T47D (cell line): ENCODE measurements around the gene FBXW7.

ENCODE experiments used
- DNase-seq, 2 experiments: peaks; one replicate each; pipeline versions ENCODE4 v3.0.0 to v3.0.0-alpha.2; 2011 to 2012; ENCODE audit warnings: low read depth in 1 of 2, low spot score in 1 of 2
- JUND ChIP-seq: IDR thresholded peaks from 2 replicates; pipeline ENCODE4 v1.6.1; 2012; ENCODE audit warnings: low read depth
- in situ Hi-C: cut with HindIII; loops from 2 replicates; pipeline ENCODE4 v1.10.0; 2016; ENCODE audit warnings: low sequenced_read_pairs, low pct_unique_long_range_greater_than_20kb

The FBXW7 gene

DNA sequence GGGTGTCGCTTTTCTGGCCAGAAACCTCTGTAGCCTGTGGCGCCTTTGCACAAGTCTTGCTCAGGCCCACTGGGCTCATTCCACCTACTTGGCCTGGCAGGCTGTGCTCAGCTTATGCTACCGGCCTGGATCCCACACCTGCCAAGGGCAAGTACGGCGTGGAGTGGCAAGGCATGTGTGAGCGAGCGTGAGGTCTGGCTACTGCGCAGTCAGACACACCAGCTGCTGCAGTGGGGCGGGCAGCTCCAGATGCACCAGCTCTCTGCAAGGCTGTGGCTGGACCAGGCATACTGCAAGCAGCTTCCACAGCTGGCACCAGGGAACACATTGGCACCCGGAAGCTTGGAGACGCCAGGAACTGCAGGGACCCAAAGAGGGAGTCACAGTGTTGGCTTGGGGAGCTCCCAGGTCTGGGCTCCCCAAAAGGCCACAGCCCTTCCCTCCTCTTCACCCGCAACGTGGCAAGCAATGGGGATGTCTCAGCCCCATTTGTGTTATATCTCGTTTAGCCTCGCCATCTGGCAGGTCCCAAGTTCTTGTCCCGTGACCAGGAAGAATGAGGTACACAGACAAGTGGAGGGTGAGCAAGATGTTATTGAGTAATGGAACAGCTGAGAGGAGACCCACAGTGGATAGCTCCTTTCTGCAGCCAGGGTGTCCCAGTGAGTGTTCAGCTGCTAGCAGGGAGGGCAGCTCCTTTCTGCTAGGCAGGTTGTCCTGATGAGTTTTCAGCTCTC is 3.8 kb upstream of the FBXW7 start:
- TF ChIP-seq JUND, result no peak
- no peak for DNase-seq
- in situ Hi-C loops, result no loop called here

DNA sequence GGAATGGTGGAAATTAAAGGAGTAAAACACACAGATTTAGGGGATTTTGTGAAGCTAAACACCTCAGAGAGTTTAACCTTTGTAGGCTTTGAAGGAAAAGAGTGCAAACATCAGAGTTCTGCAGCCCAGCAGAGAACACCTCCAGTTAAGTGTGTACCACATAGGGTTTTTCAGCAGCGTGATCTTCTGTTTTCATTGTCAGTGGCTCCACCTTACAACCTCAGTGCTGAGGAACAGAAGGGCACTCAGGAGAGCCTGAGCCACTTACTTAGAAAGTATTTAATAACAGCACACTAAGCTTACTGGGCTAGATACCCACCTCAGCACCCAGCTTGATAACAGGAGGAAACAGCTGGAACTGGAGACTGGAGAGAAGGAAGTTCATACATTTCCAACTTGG is 2.0 kb upstream of the FBXW7 start:
- no peak for DNase-seq
- TF ChIP-seq JUND, result no peak
- in situ Hi-C loops, result no loop called here

GRCh38 chr4:152536545-152537182 is 772 bp upstream of the FBXW7 start:
- no peak for TF ChIP-seq JUND
- in situ Hi-C loops, result no loop called here
- DNase-seq, result peak in 1 of 2 experiments; percentile 41

GRCh38 chr4:152535360-152535902 is 461 bp downstream of the FBXW7 start:
- TF ChIP-seq JUND, result no peak
- in situ Hi-C loops, result no loop called here
- DNase-seq, result no peak

DNA sequence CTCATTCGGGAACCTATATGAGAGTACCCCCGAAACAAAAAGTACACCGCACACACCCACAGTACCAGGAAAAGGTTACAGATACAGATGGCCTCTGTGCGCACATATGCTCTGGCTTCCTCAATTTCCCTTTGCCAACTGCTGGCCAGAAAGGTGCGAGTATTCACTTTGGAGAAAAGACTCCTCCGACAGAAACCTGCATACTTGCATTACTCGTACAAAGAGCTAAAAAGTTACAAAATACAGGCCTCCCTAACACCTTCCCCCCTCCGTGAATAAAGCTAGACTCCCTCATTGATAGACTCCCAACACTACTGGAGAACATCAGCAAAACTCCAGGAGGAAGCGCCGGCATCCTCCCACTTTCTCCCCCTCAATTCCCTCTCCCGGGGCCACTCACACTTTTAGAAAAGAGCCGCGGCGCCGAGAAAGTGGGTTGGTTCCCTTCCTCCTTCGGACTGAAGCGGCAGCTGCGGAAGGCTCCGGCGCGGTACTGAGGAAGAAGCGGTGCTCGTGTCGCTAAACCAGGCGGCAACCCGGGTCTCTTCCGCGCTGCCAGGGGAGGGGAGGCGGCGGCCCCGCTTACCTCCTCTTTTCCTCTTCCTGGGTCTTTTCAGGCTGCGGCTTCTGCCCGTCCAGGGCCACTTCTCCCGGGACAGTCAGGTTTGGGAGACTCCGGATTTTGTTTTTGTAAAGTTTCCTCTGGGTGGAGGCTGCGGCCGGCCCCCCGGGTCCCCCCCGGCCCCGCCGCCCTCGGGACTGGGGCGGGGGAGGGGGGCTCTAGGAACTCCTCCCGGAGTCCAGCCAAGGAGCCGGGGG is 1.1 kb downstream of the FBXW7 start:
- in situ Hi-C loops, result no loop called here
- no peak for DNase-seq
- TF ChIP-seq JUND, result no peak

- no peak for TF ChIP-seq JUND
- in situ Hi-C loops, result no loop called here
Measured at GRCh38 chr4:152531479-152531878, 4.4 kb downstream of the FBXW7 start.

GRCh38 chr4:152530600-152530999 is 5.3 kb downstream of the FBXW7 start:
- in situ Hi-C loops, result no loop called here
- no peak for DNase-seq
- no peak for TF ChIP-seq JUND

More at GRCh38 chr4:152531479-152531878, 4.4 kb downstream of the FBXW7 start:
- DNase-seq, result no peak

DNA sequence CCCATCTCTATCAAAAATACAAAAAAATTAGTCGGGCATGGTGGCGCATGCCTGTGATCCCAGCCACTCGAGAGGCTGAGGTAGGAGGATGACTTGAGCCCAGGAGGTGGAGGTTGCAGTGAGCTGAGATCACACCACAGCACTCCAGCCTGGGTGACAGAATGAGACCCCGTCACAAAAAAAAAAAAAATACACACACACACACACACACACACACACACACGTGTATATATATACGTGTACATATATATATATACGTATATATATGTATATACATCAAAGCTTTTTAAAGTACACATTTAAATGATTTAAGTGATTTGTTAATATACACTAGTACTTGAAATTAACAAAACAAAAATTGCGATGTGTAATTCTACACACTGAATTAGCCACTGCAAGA is 6.0 kb downstream of the FBXW7 start:
- in situ Hi-C loops, result no loop called here
- no peak for TF ChIP-seq JUND

GRCh38 chr4:152528060-152528459 is 7.8 kb downstream of the FBXW7 start:
- DNase-seq, result no peak
- in situ Hi-C loops, result no loop called here
- no peak for TF ChIP-seq JUND

More for the DNA sequence above, 6.0 kb downstream of the FBXW7 start:
- no peak for DNase-seq

- in situ Hi-C loops, result no loop called here
- DNase-seq, result no peak
Measured at GRCh38 chr4:152525878-152526277, 10.0 kb downstream of the FBXW7 start.

DNA sequence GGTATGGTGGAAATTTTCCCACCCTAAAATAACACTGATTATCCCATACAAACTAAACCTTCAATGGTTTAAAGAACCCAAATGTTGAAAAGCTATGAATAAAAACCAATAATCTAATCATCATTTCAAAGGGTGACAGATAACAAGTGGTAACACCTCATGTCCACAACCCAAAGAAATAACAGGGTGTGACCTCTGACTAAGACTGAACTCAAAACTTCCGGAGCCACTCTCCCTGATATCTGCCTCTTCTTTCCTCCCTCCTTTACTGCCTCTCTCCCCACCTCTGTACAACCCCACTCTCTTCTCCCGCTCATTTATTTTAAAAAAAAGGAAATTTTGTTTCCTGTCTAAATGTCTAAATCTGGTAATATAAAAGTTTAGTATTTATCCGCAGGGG is 11.5 kb downstream of the FBXW7 start:
- TF ChIP-seq JUND, result no peak
- in situ Hi-C loops, result no loop called here
- no peak for DNase-seq

More at GRCh38 chr4:152525878-152526277, 10.0 kb downstream of the FBXW7 start:
- no peak for TF ChIP-seq JUND

DNA sequence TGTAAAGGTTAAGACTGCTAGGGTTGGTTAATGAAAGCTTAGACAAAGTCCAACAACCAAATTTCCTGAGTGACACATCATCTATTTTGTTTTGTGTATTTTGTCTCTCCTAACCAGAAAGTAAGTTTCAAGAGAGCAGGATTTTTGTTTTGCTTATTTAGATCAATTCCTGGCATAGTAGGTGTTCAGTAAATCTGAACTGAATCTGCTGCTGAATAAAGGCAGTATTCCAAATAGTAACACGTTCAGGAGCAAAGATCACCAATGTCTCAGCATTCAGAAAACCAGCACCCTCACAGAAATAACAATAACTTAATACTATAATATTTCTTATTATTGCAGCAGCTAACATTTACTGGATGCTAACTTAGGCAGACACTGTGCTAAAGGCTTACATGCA is 12.2 kb downstream of the FBXW7 start:
- TF ChIP-seq JUND, result no peak
- DNase-seq, result no peak
- in situ Hi-C loops, result no loop called here
